HL-60 (cell line): ENCODE data around the gene MEIS1.

Experiments
- DNase-seq, 2 experiments: peaks; one replicate each; pipeline ENCODE4 v3.0.0-alpha.2; 2010 to 2020; ENCODE audit warnings: low read depth in 1 of 2, low spot score in 1 of 2
- H3K27ac ChIP-seq: fragments of 250-450 bp; sonication (Bioruptor Pico); replicated peaks from 2 replicates; pipeline ENCODE4 v1.5.1; 2020; ENCODE audit warnings: mild to moderate bottlenecking, moderate library complexity
- H3K27me3 ChIP-seq: fragments of 250-450 bp; sonication (Bioruptor Pico); 2 replicates; pipeline ENCODE4 v1.5.1; 2021; ENCODE audit warnings: mild to moderate bottlenecking, moderate library complexity; ENCODE audit not compliant: insufficient read depth, poor library complexity, severe bottlenecking
- H3K4me3 ChIP-seq: replicated peaks from 2 replicates; pipeline ENCODE4 v1.5.1; 2011; ENCODE audit warnings: mild to moderate bottlenecking, control low read depth, low read length; ENCODE audit not compliant: insufficient read depth
- GABPA ChIP-seq: IDR thresholded peaks from 2 replicates; pipeline ENCODE4 v1.6.1; 2012; ENCODE audit warnings: low read depth
- POLR2AphosphoS5 ChIP-seq: IDR thresholded peaks from 2 replicates; pipeline ENCODE4 v1.6.1; 2012; ENCODE audit warnings: low read depth
- SPI1 ChIP-seq: IDR thresholded peaks from 2 replicates; pipeline ENCODE4 v1.6.1; 2012; ENCODE audit warnings: low read depth, mild to moderate bottlenecking, borderline replicate concordance
- long read RNA-seq: library from polyadenylated mRNA; unstranded; transcript quantifications from one replicate; pipeline ENCODE4 v2.0.0, GENCODE V29; 2020
- TF ChIP-seq, protein P1 (sequence below): IDR thresholded peaks from one replicate; pipeline ENCODE4 v1.5.1; 2011; ENCODE audit warnings: low read length, control low read depth, inconsistent platforms; ENCODE audit not compliant: insufficient read depth
- TF ChIP-seq, protein P2 (sequence below): IDR thresholded peaks from 2 replicates; pipeline ENCODE4 v1.6.1; 2012; ENCODE audit warnings: low read depth; ENCODE audit not compliant: insufficient replicate concordance

MEIS1 gene
- long read RNA-seq = 0 reads

- peaks cover 62% of the 10 kb centered on the region for H3K27me3 ChIP-seq
- TF ChIP-seq, protein P1, sequence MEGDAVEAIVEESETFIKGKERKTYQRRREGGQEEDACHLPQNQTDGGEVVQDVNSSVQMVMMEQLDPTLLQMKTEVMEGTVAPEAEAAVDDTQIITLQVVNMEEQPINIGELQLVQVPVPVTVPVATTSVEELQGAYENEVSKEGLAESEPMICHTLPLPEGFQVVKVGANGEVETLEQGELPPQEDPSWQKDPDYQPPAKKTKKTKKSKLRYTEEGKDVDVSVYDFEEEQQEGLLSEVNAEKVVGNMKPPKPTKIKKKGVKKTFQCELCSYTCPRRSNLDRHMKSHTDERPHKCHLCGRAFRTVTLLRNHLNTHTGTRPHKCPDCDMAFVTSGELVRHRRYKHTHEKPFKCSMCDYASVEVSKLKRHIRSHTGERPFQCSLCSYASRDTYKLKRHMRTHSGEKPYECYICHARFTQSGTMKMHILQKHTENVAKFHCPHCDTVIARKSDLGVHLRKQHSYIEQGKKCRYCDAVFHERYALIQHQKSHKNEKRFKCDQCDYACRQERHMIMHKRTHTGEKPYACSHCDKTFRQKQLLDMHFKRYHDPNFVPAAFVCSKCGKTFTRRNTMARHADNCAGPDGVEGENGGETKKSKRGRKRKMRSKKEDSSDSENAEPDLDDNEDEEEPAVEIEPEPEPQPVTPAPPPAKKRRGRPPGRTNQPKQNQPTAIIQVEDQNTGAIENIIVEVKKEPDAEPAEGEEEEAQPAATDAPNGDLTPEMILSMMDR = no peak
- no peak for TF ChIP-seq SPI1
- H3K4me3 ChIP-seq = peak within 1 kb of the TSS; percentile 30
- DNase-seq = peak; percentile 40 to 58
- H3K27ac ChIP-seq = no peak within 1 kb of the TSS
These were observed at the start of gene MEIS1 for GRCh38 chr2:66434679-66435548. MEIS1 (plus strand) TSS chr2:66435125; CDS start chr2:66435857, 732 bp downstream.

DNA sequence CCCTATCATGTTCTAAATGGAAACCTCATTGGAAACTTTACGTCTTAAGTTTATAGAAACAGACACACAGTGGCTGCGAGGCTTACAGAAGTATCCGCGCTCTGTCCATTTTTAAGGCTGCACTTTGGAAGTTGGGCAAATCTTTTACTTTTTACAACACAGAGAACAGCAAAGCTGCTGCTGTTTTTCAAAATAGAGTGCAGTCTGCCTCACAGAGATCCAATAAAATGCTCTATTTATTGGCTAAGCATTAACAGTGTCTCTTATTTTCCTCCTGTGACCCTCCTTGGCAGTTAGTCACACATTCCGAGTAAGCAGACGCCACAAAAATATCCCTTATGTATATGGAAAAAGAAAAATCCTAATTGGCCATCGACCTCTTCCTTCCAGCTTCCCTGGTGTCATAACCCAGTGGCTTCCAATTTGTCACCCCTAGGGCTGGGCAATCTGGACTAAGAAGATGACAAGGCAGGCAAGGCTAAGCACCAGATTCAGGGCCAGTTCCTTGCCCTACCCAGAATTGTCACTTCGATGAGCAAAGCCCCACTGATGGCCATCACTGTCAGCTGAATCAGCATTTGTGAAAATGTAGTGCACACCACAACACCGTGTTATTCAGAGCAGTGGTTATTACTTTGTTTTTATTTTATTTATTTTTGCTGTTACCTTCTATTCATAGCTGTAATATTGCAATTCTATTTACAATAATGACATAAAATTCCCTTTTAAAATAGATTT, 47.7 kb upstream of the MEIS1 start:
- TF ChIP-seq, protein P1 = no peak
- TF ChIP-seq, protein P2, sequence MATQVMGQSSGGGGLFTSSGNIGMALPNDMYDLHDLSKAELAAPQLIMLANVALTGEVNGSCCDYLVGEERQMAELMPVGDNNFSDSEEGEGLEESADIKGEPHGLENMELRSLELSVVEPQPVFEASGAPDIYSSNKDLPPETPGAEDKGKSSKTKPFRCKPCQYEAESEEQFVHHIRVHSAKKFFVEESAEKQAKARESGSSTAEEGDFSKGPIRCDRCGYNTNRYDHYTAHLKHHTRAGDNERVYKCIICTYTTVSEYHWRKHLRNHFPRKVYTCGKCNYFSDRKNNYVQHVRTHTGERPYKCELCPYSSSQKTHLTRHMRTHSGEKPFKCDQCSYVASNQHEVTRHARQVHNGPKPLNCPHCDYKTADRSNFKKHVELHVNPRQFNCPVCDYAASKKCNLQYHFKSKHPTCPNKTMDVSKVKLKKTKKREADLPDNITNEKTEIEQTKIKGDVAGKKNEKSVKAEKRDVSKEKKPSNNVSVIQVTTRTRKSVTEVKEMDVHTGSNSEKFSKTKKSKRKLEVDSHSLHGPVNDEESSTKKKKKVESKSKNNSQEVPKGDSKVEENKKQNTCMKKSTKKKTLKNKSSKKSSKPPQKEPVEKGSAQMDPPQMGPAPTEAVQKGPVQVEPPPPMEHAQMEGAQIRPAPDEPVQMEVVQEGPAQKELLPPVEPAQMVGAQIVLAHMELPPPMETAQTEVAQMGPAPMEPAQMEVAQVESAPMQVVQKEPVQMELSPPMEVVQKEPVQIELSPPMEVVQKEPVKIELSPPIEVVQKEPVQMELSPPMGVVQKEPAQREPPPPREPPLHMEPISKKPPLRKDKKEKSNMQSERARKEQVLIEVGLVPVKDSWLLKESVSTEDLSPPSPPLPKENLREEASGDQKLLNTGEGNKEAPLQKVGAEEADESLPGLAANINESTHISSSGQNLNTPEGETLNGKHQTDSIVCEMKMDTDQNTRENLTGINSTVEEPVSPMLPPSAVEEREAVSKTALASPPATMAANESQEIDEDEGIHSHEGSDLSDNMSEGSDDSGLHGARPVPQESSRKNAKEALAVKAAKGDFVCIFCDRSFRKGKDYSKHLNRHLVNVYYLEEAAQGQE = no peak
- TF ChIP-seq GABPA (no peak), POLR2AphosphoS5 (no peak), SPI1 (no peak)
- no peak for DNase-seq
- no peak overlapping the region for H3K27ac ChIP-seq
- H3K4me3 ChIP-seq = no peak overlapping the region
- H3K27me3 ChIP-seq = no peaks in the 10 kb centered on the region

GRCh38 chr2:66389651-66390131, 45.2 kb upstream of the MEIS1 start:
- H3K4me3 ChIP-seq = no peak overlapping the region
- no peak for DNase-seq
- no peak for TF ChIP-seq POLR2AphosphoS5
- TF ChIP-seq, protein P2 = no peak
- TF ChIP-seq, protein P1 = no peak
- TF ChIP-seq GABPA = no peak
- no peak for TF ChIP-seq SPI1
- H3K27ac ChIP-seq = no peak overlapping the region
- H3K27me3 ChIP-seq = no peaks in the 10 kb centered on the region
